ENCODE measurements around the gene SRGAP1. TPM values are rescaled to one million over a fixed set of nuclear protein-coding genes. Genes with fewer than 3 reads are reported as not detected.

The SRGAP1 gene
- total RNA-seq, 1 experiment from 2014 or later, result 65.0 TPM

DNA sequence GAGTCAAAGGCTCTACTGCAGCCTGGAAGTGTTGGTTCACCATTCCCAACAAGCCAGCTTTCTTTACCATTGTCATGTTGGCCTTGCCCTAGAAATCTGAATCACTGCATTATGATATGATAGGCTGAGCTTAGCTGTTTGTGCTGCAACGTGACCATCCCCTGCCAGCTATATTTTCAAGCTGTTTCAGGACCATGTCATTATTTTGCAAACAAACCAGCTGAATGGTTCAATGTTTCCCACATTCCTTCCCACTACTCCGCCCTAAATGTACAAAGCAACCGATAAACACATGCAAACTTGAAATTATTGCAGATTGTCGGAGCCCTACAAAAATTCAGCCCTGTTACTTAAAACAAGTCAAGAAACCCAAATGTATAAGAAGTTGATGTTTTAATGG, 241.5 kb downstream of the SRGAP1 start:
- TF ChIP-seq, protein P1, sequence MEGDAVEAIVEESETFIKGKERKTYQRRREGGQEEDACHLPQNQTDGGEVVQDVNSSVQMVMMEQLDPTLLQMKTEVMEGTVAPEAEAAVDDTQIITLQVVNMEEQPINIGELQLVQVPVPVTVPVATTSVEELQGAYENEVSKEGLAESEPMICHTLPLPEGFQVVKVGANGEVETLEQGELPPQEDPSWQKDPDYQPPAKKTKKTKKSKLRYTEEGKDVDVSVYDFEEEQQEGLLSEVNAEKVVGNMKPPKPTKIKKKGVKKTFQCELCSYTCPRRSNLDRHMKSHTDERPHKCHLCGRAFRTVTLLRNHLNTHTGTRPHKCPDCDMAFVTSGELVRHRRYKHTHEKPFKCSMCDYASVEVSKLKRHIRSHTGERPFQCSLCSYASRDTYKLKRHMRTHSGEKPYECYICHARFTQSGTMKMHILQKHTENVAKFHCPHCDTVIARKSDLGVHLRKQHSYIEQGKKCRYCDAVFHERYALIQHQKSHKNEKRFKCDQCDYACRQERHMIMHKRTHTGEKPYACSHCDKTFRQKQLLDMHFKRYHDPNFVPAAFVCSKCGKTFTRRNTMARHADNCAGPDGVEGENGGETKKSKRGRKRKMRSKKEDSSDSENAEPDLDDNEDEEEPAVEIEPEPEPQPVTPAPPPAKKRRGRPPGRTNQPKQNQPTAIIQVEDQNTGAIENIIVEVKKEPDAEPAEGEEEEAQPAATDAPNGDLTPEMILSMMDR (IDR thresholded peaks at IDR 0.05; ENCODE audit: unreplicated experiment), result no peak
- H3K36me3 Mint-ChIP-seq (ENCODE audit: insufficient read depth, unreplicated experiment), result peaks cover 36% of the 10 kb centered on the region
- no peak overlapping the region for H3K27ac Mint-ChIP-seq (ENCODE audit: low read depth, unreplicated experiment)
- H3K4me3 Mint-ChIP-seq (ENCODE audit: unreplicated experiment), result no peak overlapping the region
- ChIA-PET CTCF (interaction anchor here (0.6 to 4.7 kb wide), 6 partner anchors 96 to 302 kb away, joined by 3 to 23 read pairs (median 3); partner anchors contain the start of gene SRGAP1), POLR2A (interaction anchor here (0.8 to 5.5 kb wide), 5 partner anchors 12 to 241 kb away, joined by 3 to 62 read pairs (median 6); partner anchors contain the start of genes KICS2 and SRGAP1)
- no peaks in the 10 kb centered on the region for H3K9me3 Mint-ChIP-seq (ENCODE audit: unreplicated experiment)
- intact Hi-C loops (cut with micrococcal nuclease), result loop anchor here (5.0 to 10.0 kb wide), 4 partner anchors 136 to 244 kb away; partner anchors contain the start of genes KICS2 and SRGAP1
- H3K27me3 Mint-ChIP-seq (ENCODE audit: insufficient read depth, unreplicated experiment), result no peaks in the 10 kb centered on the region
- no TSS peak for BruUV-seq (replicated peaks)
- H3K4me1 Mint-ChIP-seq (ENCODE audit: insufficient read depth, unreplicated experiment), result peaks cover 32% of the 10 kb centered on the region
- no peak for DNase-seq (ENCODE audit: unreplicated experiment)

DNA sequence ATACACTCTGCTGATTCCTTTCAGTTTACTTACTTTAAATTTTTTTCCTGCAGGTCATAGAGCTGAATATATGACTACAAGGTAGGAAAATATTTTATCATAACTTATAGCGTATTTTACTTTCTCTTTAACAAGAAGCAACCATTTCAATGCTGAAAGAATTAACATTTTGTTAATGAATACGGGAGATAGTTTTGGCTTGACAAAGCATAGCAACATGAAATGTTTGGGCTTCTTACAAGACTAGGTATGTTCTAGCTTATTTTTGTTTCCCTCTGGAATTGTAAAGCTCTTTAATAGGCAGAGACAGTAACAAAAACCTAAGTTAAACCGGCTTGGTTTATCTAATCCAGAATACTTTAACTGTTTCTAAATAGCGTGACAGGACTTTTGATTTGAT, 242.4 kb downstream of the SRGAP1 start:
- DNase-seq (ENCODE audit: unreplicated experiment), result no peak
- Mint-ChIP-seq H3K9me3 (ENCODE audit: unreplicated experiment) (no peaks in the 10 kb centered on the region), H3K27ac (ENCODE audit: low read depth, unreplicated experiment) (peak overlapping the region; percentile 99), H3K36me3 (ENCODE audit: insufficient read depth, unreplicated experiment) (peaks cover 31% of the 10 kb centered on the region), H3K27me3 (ENCODE audit: insufficient read depth, unreplicated experiment) (no peaks in the 10 kb centered on the region), H3K4me1 (ENCODE audit: insufficient read depth, unreplicated experiment) (peaks cover 32% of the 10 kb centered on the region), H3K4me3 (ENCODE audit: unreplicated experiment) (no peak overlapping the region)
- intact Hi-C loops (cut with micrococcal nuclease), result loop anchor here (5.0 to 10.0 kb wide), 4 partner anchors 135 to 245 kb away; partner anchors contain the start of genes KICS2 and SRGAP1
- TF ChIP-seq, protein P1 (IDR thresholded peaks at IDR 0.05; ENCODE audit: unreplicated experiment), result no peak
- no TSS peak for BruUV-seq (replicated peaks)
- CTCF ChIA-PET, result interaction anchor here (0.6 to 4.7 kb wide), 10 partner anchors 11 to 403 kb away, joined by 3 to 26 read pairs (median 4); partner anchors contain the start of gene SRGAP1
- POLR2A ChIA-PET, result interaction anchor here (1.1 to 5.5 kb wide), 10 partner anchors 11 to 242 kb away, joined by 3 to 62 read pairs (median 10); partner anchors contain the start of genes KICS2 and SRGAP1

DNA sequence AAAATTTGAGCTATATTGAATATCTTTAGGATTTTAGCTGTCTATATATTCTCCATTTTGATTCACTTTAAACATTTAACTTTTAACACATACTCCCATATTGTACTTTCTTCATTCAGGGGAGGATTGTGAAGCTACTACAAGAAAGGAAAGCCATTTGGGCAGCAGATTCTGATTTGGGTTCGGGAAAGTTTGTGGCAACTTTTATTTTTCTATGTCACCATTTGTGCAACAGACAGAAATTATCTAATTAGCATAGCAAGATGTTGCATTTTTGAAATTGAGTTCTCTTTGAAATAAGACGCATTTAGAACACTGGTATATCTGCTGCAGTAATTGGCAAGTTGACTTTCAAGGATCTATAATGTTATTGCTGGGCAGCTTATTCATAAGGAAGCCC, 243.3 kb downstream of the SRGAP1 start:
- POLR2A ChIA-PET, result interaction anchor here (0.7 to 5.5 kb wide), 20 partner anchors 10 to 248 kb away, joined by 3 to 62 read pairs (median 4); partner anchors contain the start of genes KICS2 and SRGAP1
- no peak for DNase-seq (ENCODE audit: unreplicated experiment)
- Mint-ChIP-seq H3K4me3 (ENCODE audit: unreplicated experiment) (no peak overlapping the region), H3K4me1 (ENCODE audit: insufficient read depth, unreplicated experiment) (peaks cover 32% of the 10 kb centered on the region), H3K36me3 (ENCODE audit: insufficient read depth, unreplicated experiment) (peaks cover 31% of the 10 kb centered on the region), H3K9me3 (ENCODE audit: unreplicated experiment) (no peaks in the 10 kb centered on the region), H3K27ac (ENCODE audit: low read depth, unreplicated experiment) (peak overlapping the region; percentile 99), H3K27me3 (ENCODE audit: insufficient read depth, unreplicated experiment) (no peaks in the 10 kb centered on the region)
- CTCF ChIA-PET, result interaction anchor here (1.0 to 4.7 kb wide), 9 partner anchors 9 to 243 kb away, joined by 3 to 26 read pairs (median 5); partner anchors contain the start of gene SRGAP1
- BruUV-seq (replicated peaks), result no TSS peak
- intact Hi-C loops (cut with micrococcal nuclease), result loop anchor here (2.0 to 10.0 kb wide), 5 partner anchors 93 to 245 kb away; partner anchors contain the start of genes KICS2 and SRGAP1
- TF ChIP-seq, protein P1 (IDR thresholded peaks at IDR 0.05; ENCODE audit: unreplicated experiment), result no peak
